GM12878 (cell line): Measurements from ENCODE around the gene UBE2O. TPM values are rescaled to one million over a fixed set of nuclear protein-coding genes. Genes with fewer than 3 reads are reported as not detected.

Experiments
- ATAC-seq: fragments of 200-7000 bp; cut with Tn5 transposase; 3 replicates; pipeline ENCODE4 v1.9.1; 2020; ENCODE audit warnings: mild to moderate bottlenecking, moderate library complexity
- BruUV-seq: library from RNA; stranded (reverse); fragments of 400-500 nt; replicated peaks from 2 replicates; lab custom pipeline; 2021; lab: Mats Ljungman, UMichigan
- CTCF ChIA-PET: fragments of 300-600 bp; sonication (Branson Sonifier 250); formaldehyde crosslinking; extraction: SDS; loops from one replicate; lab custom pipeline; 2021; ENCODE audit warnings: inconsistent platforms; lab: Yijun Ruan, JAX
- POLR2A ChIA-PET: fragments of 350-600 bp; formaldehyde crosslinking; extraction: SDS; loops from one replicate; lab custom pipeline; 2021; ENCODE audit warnings: inconsistent platforms; lab: Charles Lee
- RAD21 ChIA-PET: fragments of 300-600 bp; sonication (Branson Sonifier 250); formaldehyde crosslinking; loops from one replicate; lab custom pipeline; 2023; ENCODE audit warnings: antibody characterized with exemption; ENCODE audit not compliant: unreplicated experiment; lab: Charles Lee
- SMC1A ChIA-PET: fragments of 300-600 bp; sonication (Branson Sonifier 250); formaldehyde crosslinking; loops from one replicate; lab custom pipeline; 2023; ENCODE audit not compliant: unreplicated experiment, uncharacterized antibody; lab: Charles Lee
- DNase-seq: peaks from one replicate; pipeline ENCODE4 v3.0.0-alpha.2; 2011; ENCODE audit warnings: low read depth, low spot score
- FAIRE-seq: peaks from 3 replicates; lab custom pipeline; 2011; peaks lifted over from hg19 to GRCh38; lab: Jason Lieb, UNC
- H2AFZ ChIP-seq: 2 replicates; pipeline ENCODE4 v1.6.0; 2011; ENCODE audit warnings: low read depth, low read length, control low read depth; ENCODE audit not compliant: control insufficient read depth
- H3K27ac ChIP-seq: 2 replicates; pipeline ENCODE4 v1.5.1; 2011; ENCODE audit warnings: control low read depth; ENCODE audit not compliant: control insufficient read depth, insufficient read depth
- H3K27me3 ChIP-seq, 2 experiments: replicated peaks in 1 of 2; 2 replicates each; pipeline versions ENCODE4 v1.6.0 to v1.6.1; 2011; ENCODE audit warnings: low read length in 1 of 2; ENCODE audit not compliant: control insufficient read depth in 2 of 2, insufficient read depth in 2 of 2
- H3K36me3 ChIP-seq, 2 experiments: 2 replicates each; pipeline ENCODE4 v1.5.1; 2011; ENCODE audit warnings: low read length in 1 of 2; ENCODE audit not compliant: control insufficient read depth in 2 of 2, insufficient read depth in 2 of 2
- H3K4me1 ChIP-seq: 2 replicates; pipeline ENCODE4 v1.6.1; 2011; ENCODE audit warnings: mild to moderate bottlenecking, low read length, moderate library complexity, mixed read lengths; ENCODE audit not compliant: control insufficient read depth, insufficient read depth
- H3K4me2 ChIP-seq: 2 replicates; pipeline ENCODE4 v1.6.0; 2011; ENCODE audit warnings: control low read depth; ENCODE audit not compliant: control insufficient read depth, insufficient read depth
- H3K4me3 ChIP-seq: fragments of 200-600 bp; sonication (generic); 2 replicates; pipeline ENCODE4 v1.5.1; 2016
- H3K79me2 ChIP-seq: 2 replicates; pipeline ENCODE4 v1.6.0; 2011; ENCODE audit warnings: low read length; ENCODE audit not compliant: control insufficient read depth, insufficient read depth
- H3K9ac ChIP-seq: 2 replicates; pipeline ENCODE4 v1.8.0; 2011; ENCODE audit warnings: low read length, control low read depth, mixed read lengths; ENCODE audit not compliant: control insufficient read depth, insufficient read depth
- H3K9me3 ChIP-seq: replicated peaks from 3 replicates; pipeline ENCODE4 v1.5.1; 2011; ENCODE audit warnings: mild to moderate bottlenecking, low read length; ENCODE audit not compliant: control insufficient read depth, insufficient read depth
- H4K20me1 ChIP-seq: 2 replicates; pipeline ENCODE4 v1.6.0; 2011; ENCODE audit not compliant: control insufficient read depth, insufficient read depth
- ATF2 ChIP-seq: IDR thresholded peaks from 2 replicates; pipeline ENCODE4 v1.6.1; 2012; ENCODE audit warnings: low read length, inconsistent platforms
- ATF3 ChIP-seq: IDR thresholded peaks from 2 replicates; pipeline ENCODE4 v1.6.1; 2011; ENCODE audit warnings: low read depth, mild to moderate bottlenecking, low read length, moderate library complexity, borderline replicate concordance; ENCODE audit errors: extremely low read depth
- ATF7 ChIP-seq: fragments of 450-650 bp; IDR thresholded peaks from 2 replicates; pipeline ENCODE4 v1.6.1; 2016; ENCODE audit warnings: low read depth, mild to moderate bottlenecking
- BMI1 ChIP-seq: fragments of 450-650 bp; IDR thresholded peaks from 2 replicates; pipeline ENCODE4 v1.6.1; 2016; ENCODE audit warnings: mild to moderate bottlenecking, moderate library complexity, borderline replicate concordance
- CEBPZ ChIP-seq: fragments of 150-350 bp; IDR thresholded peaks from 2 replicates; pipeline ENCODE4 v1.6.1; 2016; ENCODE audit warnings: low read depth, low read length
- E2F4 ChIP-seq: IDR thresholded peaks from 2 replicates; pipeline ENCODE4 v1.6.1; 2012; ENCODE audit warnings: low read depth, low read length, improper control_type of control experiment
- FOXK2 ChIP-seq: fragments of 450-650 bp; IDR thresholded peaks from 2 replicates; pipeline ENCODE4 v1.6.1; 2017; ENCODE audit warnings: mild to moderate bottlenecking, moderate library complexity
- FOXM1 ChIP-seq: IDR thresholded peaks from 2 replicates; pipeline ENCODE4 v1.6.1; 2012; ENCODE audit warnings: low read depth, mild to moderate bottlenecking, inconsistent platforms, low read length, moderate library complexity
- KDM1A ChIP-seq: fragments of 200-600 bp; sonication (generic); IDR thresholded peaks from 2 replicates; pipeline ENCODE4 v1.6.1; 2016; ENCODE audit warnings: borderline replicate concordance
- PML ChIP-seq: IDR thresholded peaks from 2 replicates; pipeline ENCODE4 v1.6.1; 2012; ENCODE audit warnings: low read length, inconsistent platforms
- REST ChIP-seq: IDR thresholded peaks from 2 replicates; pipeline ENCODE4 v1.6.1; 2012; ENCODE audit warnings: mild to moderate bottlenecking, low read depth, low read length
- SRF ChIP-seq, 2 experiments: IDR thresholded peaks; 2 replicates each; pipeline ENCODE4 v1.6.1; 2011; ENCODE audit warnings: low read depth in 2 of 2, low read length in 2 of 2, mild to moderate bottlenecking in 1 of 2, moderate library complexity in 1 of 2
- STAT1 ChIP-seq: fragments of 450-650 bp; conservative IDR thresholded peaks from 2 replicates; pipeline ENCODE4 v1.6.1; 2014; ENCODE audit warnings: antibody characterized with exemption, mild to moderate bottlenecking
- ZSCAN29 ChIP-seq: fragments of 450-650 bp; IDR thresholded peaks from 2 replicates; pipeline ENCODE4 v1.6.1; 2017; ENCODE audit warnings: mild to moderate bottlenecking, moderate library complexity
- WGBS: methylation state at CpG from one replicate; pipeline ENCODE4 v1.1.6; 2016; ENCODE audit warnings: low lambda C conversion rate; ENCODE audit not compliant: insufficient replicate concordance, insufficient coverage; ENCODE audit errors: missing lambda C conversion rate; 5-methylcytosine and 5-hydroxymethylcytosine counted together
- in situ Hi-C: fragments of 300-500 bp; cut with MboI; formaldehyde crosslinking; loops from 9 replicates; pipeline ENCODE4 v1.14.3; 2018; ENCODE audit warnings: mixed read lengths
- intact Hi-C: fragments of 100-400 bp; cut with micrococcal nuclease; formaldehyde crosslinking; loops from one replicate; pipeline ENCODE4 v1.14.2; 2022; ENCODE audit not compliant: unreplicated experiment
- polyA plus RNA-seq, 11 experiments: library from polyadenylated mRNA; depleted of rRNA in 4 of 11; unstranded in 6 of 11; stranded (reverse) in 5 of 11; fragments of >200 nt; fragmentation: Nextera tagmentation in 4 of 11; fragmentation: Illumina TruSeq in 1 of 11; extraction: Ambion mirVana in 4 of 11; extraction: Trizol in 1 of 11; gene quantifications; 1 replicate in 1 of 11; 2 replicates in 10 of 11; pipeline versions ENCODE4 v1.2.1 to v1.2.3, GENCODE V29; 2011 to 2016; ENCODE audit warnings: inconsistent platforms in 2 of 11, missing spikeins in 2 of 11, low read depth in 1 of 11
- total RNA-seq, 4 experiments: library from RNA; depleted of rRNA in 3 of 4; stranded (reverse); fragments of >200 nt in 3 of 4; fragmentation: Illumina TruSeq in 1 of 4; extraction: Trizol in 1 of 4; gene quantifications; 2 replicates each; pipeline versions ENCODE4 v1.2.1 to v1.2.3, GENCODE V29; 2013 to 2021

UBE2O gene
- total and polyA plus RNA-seq, 10 of the 15 experiments (the other 5 are each of a cell fraction or from before 2014, with no cell fraction given): 2.1 to 39.0 (median 14.1) TPM

GRCh38 chr17:76411247-76411646 lies 41.7 kb downstream of the UBE2O start:
- peaks cover 0 to 7% of the 10 kb centered on the region in 2 experiments; a peak in 2 of 4 replicates for H3K36me3 ChIP-seq
- BruUV-seq: no TSS peak
- no peaks in the 10 kb centered on the region for H3K27me3 ChIP-seq
- CTCF ChIA-PET: interaction anchor here (0.8 to 9.8 kb wide), 6 partner anchors 12 to 91 kb away, joined by 3 to 142 read pairs (median 8); partner anchors contain the start of gene RHBDF2
- H3K9me3 ChIP-seq: no peaks in the 10 kb centered on the region
- POLR2A ChIA-PET: no interaction called here
- no peak overlapping the region for H3K4me3 ChIP-seq
- WGBS: 97% methylated on average over 5 of the region's 5 CpGs
- H2AFZ ChIP-seq: no peak overlapping the region
- FAIRE-seq: no peak
- no peak overlapping the region for H3K27ac ChIP-seq
- SMC1A ChIA-PET: interaction anchor here (1.1 to 3.5 kb wide), 4 partner anchors 14 to 47 kb away, joined by 3 to 11 read pairs (median 8); no protein-coding TSS in a partner anchor
- in situ Hi-C loops: no loop called here
- H3K4me2 ChIP-seq: no peak overlapping the region
- H3K4me1 ChIP-seq: peaks cover 12% of the 10 kb centered on the region
- H3K79me2 ChIP-seq: peaks cover 8% of the 10 kb centered on the region
- intact Hi-C loops: no loop called here
- RAD21 ChIA-PET: interaction anchor here (6.1 kb wide), 1 partner anchor 47 kb away, joined by 55 read pairs; no protein-coding TSS in a partner anchor
- DNase-seq: no peak
- H4K20me1 ChIP-seq: peaks cover 2% of the 10 kb centered on the region
- ATAC-seq: no peak
- no peak overlapping the region for H3K9ac ChIP-seq
- TF ChIP-seq ATF7 (no peak), PML (no peak), FOXM1 (no peak), FOXK2 (no peak), E2F4 (no peak), ATF2 (no peak), SRF (IDR thresholded peaks at IDR 0.05; ENCODE audit: low read depth in 2 of 2, low read length in 2 of 2) (no peak), REST (no peak), STAT1 (no peak), ZSCAN29 (no peak), ATF3 (no peak), BMI1 (no peak), CEBPZ (no peak), KDM1A (no peak)
